Measurements from ENCODE around the gene PNCK. TPM values are rescaled to one million over a fixed set of nuclear protein-coding genes. Genes with fewer than 3 reads are reported as not detected.

The PNCK gene
- total RNA-seq, 3 donors from 2014 or later, result 4.6 to 63.0 (median 5.5) TPM

DNA sequence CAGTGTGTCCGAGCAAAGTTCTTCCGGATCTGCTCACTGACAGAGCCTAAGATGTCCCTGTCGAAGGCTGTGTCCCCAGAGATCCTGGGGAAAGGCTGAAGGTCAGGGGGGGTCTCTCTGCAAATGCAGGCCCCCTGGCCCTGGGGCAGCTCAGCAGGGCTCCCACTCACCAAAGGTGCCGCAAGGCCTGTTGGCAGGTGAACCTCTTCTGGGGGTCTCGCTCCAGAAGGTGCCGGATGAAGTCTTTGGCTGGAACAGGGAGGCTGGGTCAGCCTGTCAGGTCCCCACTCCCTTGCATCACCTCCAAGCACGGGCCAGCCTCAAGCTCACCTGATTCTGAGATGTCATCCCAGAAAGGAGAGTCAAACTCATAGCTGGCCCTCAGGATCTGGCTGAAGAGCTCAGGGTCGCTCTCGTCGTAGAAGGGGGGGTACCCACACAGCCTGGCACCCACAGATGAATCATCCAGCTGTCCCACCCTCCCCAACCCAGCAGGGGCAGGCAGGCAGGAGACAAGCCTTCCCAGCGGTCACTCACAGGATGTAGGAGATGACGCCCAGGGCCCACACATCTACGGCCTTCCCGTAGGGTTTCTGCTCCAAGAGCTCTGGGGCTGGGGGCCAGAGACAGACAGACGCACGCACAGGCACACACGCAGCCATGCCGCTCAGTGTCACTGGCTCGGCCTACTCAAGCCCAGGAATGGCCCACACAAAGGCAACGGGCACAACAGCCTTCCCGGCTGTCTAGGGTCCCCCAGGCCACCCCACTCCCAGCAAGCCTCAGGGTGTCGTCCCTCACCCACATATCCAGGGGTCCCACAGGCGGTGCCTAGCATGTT is 2.6 kb downstream of the PNCK start:
- ATAC-seq (no peak), DNase-seq (no peak)

DNA sequence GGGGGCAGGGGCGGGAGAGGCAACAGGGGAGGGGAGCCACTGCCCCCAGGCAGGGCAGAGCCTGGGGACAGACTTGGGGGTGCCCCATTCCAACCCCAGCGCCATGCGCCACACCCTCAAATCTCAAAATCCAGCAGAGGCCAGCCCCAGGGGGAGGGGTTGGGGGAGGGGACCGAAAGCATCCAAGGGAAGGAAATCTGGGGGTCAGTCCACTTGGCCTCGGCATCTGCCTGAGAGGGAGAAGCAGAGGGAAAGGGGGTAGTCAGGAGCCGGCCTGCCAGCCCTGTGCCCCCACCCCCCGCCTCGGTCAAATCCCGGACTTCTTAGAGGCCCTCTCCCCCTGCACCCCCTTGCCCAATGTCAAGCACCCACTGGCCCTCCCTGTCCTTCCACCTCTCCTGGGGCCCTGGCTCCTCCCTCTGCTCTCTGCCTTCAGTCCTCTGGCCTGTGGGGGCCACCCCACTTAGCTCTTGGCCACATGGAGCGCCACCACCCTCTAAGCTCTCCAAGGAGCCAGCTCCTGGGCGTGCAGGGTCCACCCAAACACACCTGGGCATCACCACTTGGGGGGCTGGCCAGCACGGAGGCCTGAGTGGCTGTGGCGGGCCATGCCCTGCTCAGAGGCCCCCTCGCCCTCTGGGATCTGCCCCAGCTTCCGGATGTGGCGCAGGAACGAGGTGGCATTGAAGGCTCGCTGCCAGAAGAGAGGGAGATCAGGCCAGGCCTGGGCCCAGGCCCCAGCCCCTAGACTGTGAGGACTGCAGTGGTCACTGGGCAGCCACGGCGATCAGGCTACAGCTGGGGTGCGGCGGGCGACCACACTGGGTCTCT is 3.5 kb downstream of the PNCK start:
- no peak for ATAC-seq
- intact Hi-C loops (cut with DNase I, micrococcal nuclease), result loop anchor here in 1 of 2 donors (10.0 kb wide), 1 partner anchor 115 kb away; no protein-coding TSS in a partner anchor
- Histone ChIP-seq H3K4me3 (no peak overlapping the region), H3K9me3 (no peaks in the 10 kb centered on the region), H3K4me1 (ENCODE audit: low read depth) (no peaks in the 10 kb centered on the region), H3K36me3 (ENCODE audit: low read depth) (no peaks in the 10 kb centered on the region)
- DNase-seq, result no peak
- no peak for TF ChIP-seq CTCF (IDR thresholded peaks at IDR 0.05)

More for the DNA sequence above, 2.6 kb downstream of the PNCK start:
- Histone ChIP-seq H3K36me3 (ENCODE audit: low read depth) (no peaks in the 10 kb centered on the region), H3K9me3 (no peaks in the 10 kb centered on the region), H3K4me3 (no peak overlapping the region), H3K4me1 (ENCODE audit: low read depth) (no peaks in the 10 kb centered on the region)
- no peak for TF ChIP-seq CTCF (IDR thresholded peaks at IDR 0.05)
- intact Hi-C loops (cut with DNase I, micrococcal nuclease), result no loop called here

GRCh38 chrX:153669174-153669890 is 4.3 kb downstream of the PNCK start:
- DNase-seq (peak in 1 of 3 donors; percentile 49), ATAC-seq (peak; percentile 32)
- intact Hi-C loops (cut with DNase I, micrococcal nuclease), result loop anchor here in 1 of 2 donors (10.0 kb wide), 1 partner anchor 115 kb away; no protein-coding TSS in a partner anchor
- Histone ChIP-seq H3K36me3 (ENCODE audit: low read depth) (no peaks in the 10 kb centered on the region), H3K4me1 (ENCODE audit: low read depth) (no peaks in the 10 kb centered on the region), H3K9me3 (no peaks in the 10 kb centered on the region), H3K4me3 (no peak overlapping the region)
- peak; percentile 65 for TF ChIP-seq CTCF (IDR thresholded peaks at IDR 0.05)

GRCh38 chrX:153668423-153669173 is 5.0 kb downstream of the PNCK start:
- no peak for ATAC-seq

More at GRCh38 chrX:153668423-153669173, 5.0 kb downstream of the PNCK start:
- no peaks in the 10 kb centered on the region for H3K4me1 ChIP-seq (ENCODE audit: low read depth)
- no peaks in the 10 kb centered on the region for H3K36me3 ChIP-seq (ENCODE audit: low read depth)
- no peak for DNase-seq
- H3K9me3 ChIP-seq, result no peaks in the 10 kb centered on the region
- H3K4me3 ChIP-seq, result no peak overlapping the region
- TF ChIP-seq CTCF (IDR thresholded peaks at IDR 0.05), result no peak
- intact Hi-C loops (cut with DNase I, micrococcal nuclease), result loop anchor here in 1 of 2 donors (10.0 kb wide), 1 partner anchor 114 kb away; no protein-coding TSS in a partner anchor

Measured in mucosa of descending colon (tissue), 3 donors.